Astrocyte of the hippocampus (primary cell): Measurements from ENCODE around the gene FOXQ1.
"Not testable (repeated sequence)": the region's sequence is repeated elsewhere in the genome, so short reads cannot be mapped to it uniquely, and the experiment has no call there.

Experiments used
- DNase-seq: peaks from one replicate; pipeline ENCODE4 v3.0.0; 2011; ENCODE audit warnings: low read depth, low spot score

The FOXQ1 gene

DNA sequence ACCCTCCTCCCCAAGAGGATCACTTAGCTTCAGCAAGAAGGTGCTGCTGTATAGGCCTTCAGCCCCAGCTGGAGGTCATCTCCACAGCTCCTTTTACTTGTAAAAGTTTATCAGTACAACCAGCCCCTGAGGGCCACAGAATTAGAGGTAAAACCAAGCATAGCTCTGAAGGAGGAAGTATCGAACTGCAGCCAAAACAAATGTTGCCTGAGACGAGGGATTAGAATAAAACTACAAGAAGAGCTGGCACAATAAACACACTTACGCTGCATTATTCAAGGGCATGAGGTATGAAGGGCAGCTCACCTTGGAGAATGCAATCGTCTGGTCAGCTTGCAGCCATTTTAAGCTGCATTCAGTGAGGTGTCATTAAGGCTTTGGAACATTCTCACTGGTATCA is 21.1 kb upstream of the FOXQ1 start:
- no peak for DNase-seq

DNA sequence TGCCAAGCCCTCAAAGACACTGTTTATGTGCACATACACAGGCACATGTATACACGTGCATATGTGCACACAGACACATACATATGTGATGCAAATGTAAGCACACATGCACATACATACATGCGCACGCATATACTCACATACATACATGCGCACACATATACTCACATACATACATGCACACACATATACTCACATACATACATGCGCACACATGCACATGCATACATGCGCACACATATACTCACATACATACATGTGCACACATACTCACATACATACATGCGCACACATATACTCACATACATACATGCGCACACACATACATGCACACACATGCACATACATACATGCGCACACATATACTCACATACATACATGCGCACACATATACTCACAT is 20.5 kb upstream of the FOXQ1 start:
- no peak for DNase-seq

DNA sequence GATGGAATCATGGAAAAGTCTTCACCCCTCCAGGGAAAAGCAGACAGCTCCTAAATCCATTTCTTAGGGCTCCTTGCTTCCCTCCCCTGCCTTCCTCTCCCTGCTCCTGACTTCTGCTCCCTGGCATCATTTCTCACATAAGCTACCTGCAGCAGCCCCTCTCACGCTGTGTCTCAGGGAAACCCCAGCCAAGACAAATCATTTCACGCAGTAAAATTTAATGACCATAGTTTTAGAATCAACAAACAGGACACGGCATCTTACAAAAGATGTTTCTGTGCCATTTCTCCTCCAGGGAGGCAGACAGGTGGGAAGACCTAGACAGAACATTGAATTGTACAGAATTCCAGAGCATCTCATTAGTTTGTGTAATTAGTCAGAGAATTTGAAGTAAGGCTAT is 16.5 kb upstream of the FOXQ1 start:
- DNase-seq = no peak

DNA sequence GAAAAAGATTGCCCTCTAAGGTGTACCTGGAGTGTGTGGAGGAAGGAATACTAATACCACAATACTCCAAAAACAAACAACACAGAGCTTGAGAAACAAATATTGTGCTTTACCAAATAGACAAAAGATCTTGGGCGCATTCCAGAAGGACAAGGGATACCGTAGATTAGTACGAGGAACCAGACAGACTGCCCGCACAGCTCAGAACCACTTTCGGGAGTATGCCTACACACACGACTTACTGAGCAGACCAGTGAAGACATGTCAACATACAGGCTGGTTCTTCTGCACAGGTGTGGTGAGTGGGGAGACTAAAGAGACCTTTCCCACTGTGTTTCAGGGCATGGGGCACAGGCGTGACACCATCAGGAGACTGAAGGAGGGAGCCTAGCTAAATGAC is 15.8 kb upstream of the FOXQ1 start:
- no peak for DNase-seq

DNA sequence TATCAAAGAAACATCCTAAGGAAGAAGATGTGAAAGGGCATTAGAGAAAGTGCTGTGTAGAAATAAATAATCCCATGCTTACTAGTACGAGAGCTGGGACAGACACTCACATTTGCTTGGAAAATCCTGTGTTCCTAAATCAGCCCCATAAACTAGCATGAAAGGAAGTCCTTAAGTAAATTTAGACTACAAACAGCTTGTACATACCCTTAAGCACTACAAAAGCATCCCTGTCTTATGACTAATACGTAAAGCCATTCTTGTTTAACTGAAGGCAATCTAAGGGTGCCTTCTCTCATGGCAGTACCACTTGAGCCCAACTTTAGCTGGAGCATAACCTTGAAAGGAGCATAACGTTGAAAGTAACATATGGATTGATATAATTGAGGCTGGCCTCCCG is 15.4 kb upstream of the FOXQ1 start:
- DNase-seq = no peak

DNA sequence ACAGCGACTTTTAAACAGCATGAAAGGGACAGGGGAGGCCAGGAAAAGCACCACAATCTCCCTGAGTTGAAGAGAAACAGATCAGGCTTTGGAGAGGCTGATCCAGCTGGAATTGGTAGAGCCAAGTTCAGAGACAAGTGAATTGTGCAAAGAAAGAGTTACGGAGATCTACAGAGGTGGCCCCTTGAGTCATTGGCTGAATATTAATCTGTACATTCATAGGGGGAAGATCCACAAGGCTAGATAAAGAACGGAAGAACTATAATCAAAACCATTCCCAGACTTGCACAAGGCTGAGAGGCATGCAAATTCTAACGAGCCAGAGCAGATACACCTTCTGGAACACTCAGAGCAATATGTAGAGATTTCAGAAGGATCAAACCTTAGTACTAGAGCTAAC is 14.2 kb upstream of the FOXQ1 start:
- no peak for DNase-seq

DNA sequence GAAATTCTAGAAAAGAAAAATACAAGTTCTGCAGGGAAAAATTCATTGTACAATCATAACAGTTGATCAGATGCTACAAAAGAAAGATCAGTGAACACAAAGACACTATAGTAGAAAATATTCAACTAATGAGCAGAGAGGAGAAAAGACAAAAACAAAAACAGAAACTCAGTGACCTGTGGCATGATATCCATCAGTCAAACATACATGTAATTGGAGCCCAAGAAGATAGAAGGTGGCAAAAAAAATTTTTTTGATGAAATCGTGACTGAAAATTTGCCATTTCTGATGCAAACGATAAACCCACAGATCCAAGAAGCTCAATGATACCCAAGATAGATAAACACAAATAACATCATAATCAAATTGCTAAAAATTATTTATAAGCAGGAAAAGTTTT is 13.1 kb upstream of the FOXQ1 start:
- DNase-seq = no peak

DNA sequence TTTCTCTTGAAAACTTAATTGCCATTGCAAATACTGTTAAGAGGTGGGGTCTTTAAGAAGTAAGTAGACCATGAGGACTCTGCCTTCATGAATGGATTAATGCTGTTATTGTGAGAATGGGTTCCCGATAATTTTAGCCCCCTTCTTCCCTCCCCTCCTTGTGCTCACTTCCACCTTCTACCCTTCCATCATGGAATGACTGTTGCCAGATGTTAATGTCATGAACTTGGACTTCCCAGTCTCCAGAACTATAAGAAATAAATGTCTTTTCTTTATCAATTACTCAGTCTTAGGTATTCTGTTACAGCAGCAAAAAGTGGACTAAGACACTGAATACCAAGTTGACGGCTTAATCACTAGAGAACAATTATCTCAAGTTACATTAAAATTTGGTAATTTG is 5.8 kb upstream of the FOXQ1 start:
- DNase-seq = no peak

DNA sequence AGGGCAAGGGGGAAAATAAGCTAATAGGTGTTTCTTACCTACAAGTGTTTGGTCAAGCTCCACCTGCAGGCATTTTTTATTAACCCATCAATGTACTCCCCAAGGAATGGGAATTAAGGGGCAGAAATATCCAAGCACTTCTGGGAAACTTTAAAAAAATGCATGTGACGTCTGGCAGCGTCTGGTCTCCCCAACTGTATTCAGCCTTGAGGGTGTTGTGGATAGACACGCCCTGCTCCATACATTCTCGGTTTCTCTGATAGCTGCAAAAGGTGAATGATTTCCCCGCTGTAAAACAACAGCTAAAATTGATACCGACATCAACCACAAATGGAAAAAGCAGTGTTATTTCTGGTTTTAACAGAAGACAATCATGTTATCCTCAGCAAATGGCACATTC is 2.5 kb upstream of the FOXQ1 start:
- no peak for DNase-seq

DNA sequence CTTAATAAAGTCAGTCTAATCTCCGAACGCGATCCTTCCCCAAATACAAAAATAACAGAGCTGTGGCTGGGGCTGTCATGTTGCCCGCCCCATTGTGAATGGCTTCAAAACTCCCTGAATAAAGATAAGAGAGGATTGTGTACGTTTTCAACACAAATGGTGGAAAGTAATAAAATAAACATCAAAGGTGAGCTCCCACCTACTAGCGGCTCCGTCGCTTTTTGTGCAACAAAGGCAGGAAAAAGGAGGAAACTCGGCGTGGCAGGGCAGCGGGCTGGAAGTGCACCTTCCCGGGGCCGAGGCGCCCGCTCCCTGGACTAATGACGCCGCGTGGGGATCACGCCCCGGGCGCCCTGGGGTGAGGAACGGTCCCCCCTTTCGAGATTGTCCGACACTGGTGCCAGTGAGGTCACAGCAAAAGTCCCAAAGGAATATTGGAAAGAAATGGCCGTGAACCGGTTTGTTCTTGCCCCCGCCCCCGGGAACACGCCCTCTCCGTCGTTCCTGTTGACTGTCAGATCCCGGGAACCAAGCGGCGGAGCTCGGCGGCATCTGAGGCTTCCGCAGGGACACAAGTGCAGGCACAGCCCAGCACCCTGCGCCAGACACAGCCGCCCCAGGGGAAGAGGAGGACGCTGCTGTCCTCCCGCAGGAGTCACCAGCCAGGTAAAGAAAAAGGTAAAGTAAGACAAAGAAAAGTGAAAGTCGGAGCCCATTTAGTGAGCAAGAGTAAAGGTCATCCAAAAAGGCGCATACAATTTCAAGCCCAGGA is 1.1 kb upstream of the FOXQ1 start:
- peak; percentile 35 for DNase-seq

DNA sequence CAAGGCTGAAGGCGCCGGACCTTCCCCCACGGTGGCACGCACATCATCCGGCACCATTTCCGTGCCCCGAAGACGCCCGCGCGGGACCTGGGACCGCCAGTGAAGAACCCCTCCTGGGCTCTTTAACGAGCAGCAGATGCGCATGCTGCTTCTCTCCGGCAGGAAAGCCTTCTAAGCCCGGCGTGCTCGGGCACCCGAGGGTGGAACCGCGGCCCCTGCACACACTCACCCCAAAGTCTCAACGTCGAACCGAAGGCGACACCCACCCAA is 240 bp downstream of the FOXQ1 start:
- no peak for DNase-seq

DNA sequence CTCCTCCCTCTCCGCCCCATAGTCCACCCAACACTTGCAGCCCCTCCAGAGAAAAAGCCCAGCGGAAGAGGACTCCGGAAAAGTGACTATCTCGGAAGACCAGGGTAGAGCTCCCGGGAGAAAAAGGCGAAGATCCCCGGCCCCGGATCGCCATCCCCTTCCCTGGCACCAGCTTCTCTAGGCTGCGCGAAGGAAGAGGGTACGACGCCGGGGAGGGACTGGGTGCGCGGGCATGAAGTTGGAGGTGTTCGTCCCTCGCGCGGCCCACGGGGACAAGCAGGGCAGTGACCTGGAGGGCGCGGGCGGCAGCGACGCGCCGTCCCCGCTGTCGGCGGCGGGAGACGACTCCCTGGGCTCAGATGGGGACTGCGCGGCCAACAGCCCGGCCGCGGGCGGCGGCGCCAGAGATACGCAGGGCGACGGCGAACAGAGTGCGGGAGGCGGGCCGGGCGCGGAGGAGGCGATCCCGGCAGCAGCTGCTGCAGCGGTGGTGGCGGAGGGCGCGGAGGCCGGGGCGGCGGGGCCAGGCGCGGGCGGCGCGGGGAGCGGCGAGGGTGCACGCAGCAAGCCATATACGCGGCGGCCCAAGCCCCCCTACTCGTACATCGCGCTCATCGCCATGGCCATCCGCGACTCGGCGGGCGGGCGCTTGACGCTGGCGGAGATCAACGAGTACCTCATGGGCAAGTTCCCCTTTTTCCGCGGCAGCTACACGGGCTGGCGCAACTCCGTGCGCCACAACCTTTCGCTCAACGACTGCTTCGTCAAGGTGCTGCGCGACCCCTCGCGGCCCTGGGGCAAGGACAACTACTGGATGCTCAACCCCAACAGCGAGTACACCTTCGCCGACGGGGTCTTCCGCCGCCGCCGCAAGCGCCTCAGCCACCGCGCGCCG is 822 bp downstream of the FOXQ1 start:
- DNase-seq = peak; percentile 38

DNA sequence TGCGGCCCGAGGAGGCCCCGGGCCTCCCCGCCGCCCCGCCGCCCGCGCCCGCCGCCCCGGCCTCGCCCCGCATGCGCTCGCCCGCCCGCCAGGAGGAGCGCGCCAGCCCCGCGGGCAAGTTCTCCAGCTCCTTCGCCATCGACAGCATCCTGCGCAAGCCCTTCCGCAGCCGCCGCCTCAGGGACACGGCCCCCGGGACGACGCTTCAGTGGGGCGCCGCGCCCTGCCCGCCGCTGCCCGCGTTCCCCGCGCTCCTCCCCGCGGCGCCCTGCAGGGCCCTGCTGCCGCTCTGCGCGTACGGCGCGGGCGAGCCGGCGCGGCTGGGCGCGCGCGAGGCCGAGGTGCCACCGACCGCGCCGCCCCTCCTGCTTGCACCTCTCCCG is 1.5 kb downstream of the FOXQ1 start:
- DNase-seq = no peak

DNA sequence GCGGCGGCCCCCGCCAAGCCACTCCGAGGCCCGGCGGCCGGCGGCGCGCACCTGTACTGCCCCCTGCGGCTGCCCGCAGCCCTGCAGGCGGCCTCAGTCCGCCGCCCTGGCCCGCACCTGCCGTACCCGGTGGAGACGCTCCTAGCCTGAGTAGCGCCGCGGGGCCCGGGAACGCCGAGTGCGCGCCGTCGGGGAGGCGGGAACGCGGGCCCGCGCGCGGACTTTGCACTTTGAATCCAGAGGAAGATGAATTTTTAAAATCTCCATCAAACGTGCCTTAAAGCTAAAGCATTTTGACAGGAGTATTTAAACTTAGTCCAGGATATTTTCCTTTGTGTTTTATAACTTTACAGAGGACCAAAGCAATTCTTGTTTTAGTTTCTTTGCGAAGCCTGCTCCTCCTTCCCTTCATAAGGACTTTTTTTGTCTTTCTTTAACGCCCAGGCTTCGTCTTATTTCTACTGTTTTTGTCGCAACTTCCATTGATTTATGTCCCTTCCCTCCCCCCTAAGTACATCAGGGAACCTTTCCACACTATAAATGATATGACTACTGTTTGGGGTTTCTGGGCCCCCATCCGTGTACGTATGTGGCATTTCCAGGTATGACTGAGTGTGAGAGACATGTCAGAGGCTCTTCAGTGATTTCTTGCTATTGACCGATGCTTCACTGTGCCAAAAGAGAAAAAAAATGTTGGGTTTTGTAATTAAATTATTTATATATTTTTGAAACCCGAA is 2.0 kb downstream of the FOXQ1 start:
- DNase-seq = peak; percentile 44

DNA sequence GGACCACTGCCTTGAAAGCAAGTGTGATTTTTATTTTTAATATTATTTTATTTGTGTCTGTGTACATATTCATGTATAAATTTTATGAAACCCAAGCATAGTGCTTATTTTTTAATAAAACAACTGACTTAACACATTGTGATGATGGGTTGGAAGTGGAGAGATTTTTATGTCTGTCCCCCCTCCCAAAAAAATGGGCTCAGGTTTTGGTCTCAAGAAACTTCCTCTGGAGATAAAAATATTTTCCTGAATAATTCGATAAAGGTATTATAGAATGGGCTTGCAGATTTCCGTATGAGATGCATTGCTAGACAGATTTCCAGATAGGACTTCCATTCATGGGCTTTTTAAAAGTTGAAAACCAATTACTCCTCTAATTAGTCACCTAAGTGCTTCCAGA is 2.7 kb downstream of the FOXQ1 start:
- DNase-seq = no peak

DNA sequence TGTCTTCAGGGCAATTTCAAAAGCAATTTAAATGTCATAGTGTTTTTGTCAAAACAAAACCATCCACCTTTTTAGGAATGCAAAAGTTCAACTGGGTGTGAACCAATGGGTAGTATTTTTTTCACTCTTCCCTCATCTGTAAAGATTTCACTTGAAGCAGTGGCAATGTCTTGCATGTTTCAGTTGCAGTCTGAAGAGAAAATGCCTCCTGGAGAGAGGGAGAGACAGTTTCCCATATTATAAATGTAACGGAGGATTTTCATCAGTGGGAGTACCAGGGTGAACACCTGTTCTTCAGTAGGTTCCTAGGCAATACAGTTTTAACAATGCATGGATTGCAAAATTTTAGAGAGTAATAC is 3.3 kb downstream of the FOXQ1 start:
- DNase-seq = no peak

DNA sequence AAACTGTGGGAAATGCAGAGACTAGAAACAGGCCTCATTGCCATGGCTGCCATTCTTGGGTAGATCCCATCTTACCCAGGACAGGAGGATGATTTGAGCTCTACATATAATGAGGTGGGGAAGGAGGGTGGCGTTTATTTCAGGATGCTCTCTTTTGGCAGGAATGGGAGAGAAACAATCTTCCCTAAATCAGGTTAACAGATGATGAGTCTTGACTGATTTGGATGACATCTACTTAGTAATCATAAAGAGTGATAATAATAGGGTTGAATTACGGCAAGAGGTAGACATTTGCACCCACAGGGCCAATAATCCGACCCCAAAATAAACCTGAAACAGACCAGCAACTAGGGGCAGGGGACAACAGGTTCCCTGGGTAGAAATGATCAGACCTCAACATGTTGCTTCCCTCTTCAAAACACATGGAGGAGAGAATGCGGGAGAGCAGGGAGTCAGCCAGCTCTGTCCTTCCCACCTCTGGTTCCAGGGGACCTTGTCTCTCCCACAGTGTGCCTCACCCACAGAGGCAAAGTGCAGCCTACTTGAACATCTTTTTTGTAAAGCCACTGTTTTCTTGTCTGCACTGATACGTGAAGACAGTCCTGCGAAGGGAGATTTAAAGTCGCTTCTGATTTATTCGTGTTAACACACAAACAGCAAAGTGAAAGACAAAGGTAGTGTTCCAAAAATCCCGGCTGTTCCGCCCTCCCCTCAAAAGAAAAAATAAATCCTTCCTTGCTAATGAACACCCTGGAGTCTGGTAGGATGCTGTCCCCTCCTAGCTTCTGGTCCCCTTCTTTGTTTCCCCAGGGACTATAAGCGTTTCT is 3.9 kb downstream of the FOXQ1 start:
- no peak for DNase-seq

DNA sequence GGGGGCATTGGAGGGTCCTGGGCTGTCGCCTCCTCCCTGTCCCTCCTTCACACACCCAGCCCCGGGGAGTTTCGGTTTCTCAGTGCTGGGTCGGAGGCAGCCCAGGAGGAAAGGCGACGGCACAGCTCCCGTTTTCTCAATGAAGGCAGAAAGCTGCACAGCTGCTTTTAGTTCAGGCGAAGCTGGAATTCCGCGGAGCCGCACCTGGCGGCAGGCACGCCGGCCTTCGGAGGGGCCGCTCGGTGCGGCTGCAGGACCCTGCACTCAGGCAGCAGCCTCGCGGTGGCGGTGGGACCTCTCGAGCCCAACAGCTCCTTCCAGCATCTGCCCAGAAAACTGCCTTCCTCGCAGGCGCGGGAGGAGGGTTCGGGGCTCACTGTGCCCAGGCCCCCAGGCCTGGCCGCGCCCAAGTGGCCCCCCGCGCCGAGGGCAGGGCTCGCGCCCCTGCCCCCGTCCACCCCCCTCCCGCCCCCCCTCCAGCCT is 4.6 kb downstream of the FOXQ1 start:
- DNase-seq = peak; percentile 49

DNA sequence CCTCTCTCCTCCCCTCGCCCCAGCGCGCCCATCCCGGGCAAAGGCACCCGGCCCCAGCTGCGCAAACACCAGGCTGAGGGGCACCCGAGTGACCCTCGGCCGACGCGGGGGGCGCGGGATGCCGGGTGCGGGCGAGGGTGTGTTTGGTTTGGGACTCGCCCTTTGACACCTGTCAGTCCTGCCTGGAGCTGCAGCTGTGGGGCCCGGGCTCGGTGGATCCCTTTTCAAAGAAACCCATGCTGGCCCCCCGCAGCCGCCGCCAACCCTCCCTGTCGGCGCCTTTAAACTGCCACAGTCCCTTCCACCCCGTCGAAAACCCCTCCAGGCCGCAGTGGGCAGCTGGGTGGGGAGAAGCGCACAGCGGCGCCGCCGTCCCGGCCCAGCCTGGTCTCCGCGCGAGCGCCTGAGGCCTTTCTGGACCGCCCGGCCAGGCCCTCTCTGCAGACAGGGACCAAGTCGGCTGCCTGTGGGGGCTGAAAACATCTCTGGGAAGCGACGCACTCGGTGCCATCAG is 5.5 kb downstream of the FOXQ1 start:
- DNase-seq = no peak

DNA sequence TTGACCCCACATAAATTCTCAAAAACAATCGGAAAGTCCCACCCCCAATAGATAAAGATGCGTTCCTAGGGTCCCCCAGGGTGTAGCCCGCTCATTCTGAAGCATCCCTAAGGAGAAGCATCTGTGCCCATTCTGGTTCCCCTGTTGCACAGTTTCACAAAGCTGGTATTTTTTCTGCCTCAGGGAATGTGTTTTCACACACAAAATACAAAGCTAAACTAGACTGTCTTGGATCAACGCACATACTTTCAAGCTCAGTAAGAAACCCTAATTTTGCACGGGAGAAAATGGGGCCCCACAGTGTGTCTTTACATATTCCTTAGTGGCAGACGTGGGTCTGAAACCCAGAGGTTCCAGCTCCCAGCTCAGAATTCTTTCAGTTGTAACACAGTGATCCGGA is 6.1 kb downstream of the FOXQ1 start:
- DNase-seq = no peak

DNA sequence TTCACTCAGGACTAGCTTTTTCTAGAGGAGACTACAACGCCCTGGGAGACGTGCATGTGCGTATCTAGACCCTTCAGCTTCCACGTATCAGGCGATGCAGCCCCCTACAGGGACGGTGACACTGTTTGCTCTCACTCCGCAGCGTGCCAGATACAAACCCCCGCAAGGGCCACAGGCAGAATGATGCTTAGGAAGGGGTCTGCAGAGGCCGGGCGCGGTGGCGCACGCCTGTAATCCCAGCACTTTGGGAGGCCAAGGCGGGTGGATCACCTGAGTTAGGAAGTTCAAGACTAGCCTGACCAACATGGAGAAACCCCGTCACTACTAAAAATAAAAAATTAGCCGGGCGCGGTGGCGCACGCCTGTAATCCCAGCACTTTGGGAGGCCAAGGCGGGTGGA is 6.7 kb downstream of the FOXQ1 start:
- not testable (repeated sequence) for DNase-seq

DNA sequence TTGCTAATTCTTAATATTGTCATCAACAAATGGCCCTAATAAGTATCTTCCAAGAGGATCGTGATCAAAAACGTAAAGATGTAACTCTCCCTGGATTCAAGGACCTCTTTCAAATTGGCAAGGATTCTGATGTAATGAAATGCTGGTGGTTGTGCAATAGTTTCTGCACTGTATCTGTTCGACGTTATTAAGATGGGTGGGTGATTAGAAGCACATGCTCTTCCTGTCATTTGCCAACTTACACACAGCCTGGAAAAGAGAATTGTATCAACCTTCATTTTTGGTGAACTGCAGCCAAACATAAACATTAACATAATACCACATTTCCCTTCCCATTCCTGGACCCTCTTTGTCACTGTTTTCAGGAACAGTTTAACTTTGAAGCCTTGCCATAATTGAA is 9.8 kb downstream of the FOXQ1 start:
- no peak for DNase-seq
